SU-DHL-6 (cell line): ENCODE results near the gene RPP25L.

ENCODE experiments used
- H2AFZ ChIP-seq: fragments of 200-600 bp; sonication (generic); 2 replicates; pipeline ENCODE4 v1.6.1; 2014; ENCODE audit warnings: low read depth, mild to moderate bottlenecking, moderate library complexity, mixed read lengths, antibody characterized with exemption, low read length; ENCODE audit not compliant: severe bottlenecking
- H3F3A ChIP-seq: fragments of 200-600 bp; shearing (Covaris generic); 2 replicates; pipeline ENCODE4 v1.6.0; 2016; ENCODE audit warnings: antibody characterized with exemption, mild to moderate bottlenecking; ENCODE audit not compliant: insufficient read depth
- H3K27ac ChIP-seq: fragments of 200-600 bp; sonication (generic); 2 replicates; pipeline ENCODE4 v1.5.1; 2016; ENCODE audit warnings: low read depth, mild to moderate bottlenecking, low read length, moderate library complexity, mixed read lengths
- H3K27me3 ChIP-seq: fragments of 200-600 bp; sonication (generic), shearing (Covaris generic); 2 replicates; pipeline ENCODE4 v1.6.0; 2014; ENCODE audit warnings: mild to moderate bottlenecking, low read length
- H3K36me3 ChIP-seq: fragments of 200-600 bp; sonication (generic); 2 replicates; pipeline ENCODE4 v1.6.1; 2014; ENCODE audit warnings: mild to moderate bottlenecking, low read length, mixed read lengths
- H3K4me2 ChIP-seq: fragments of 300-600, 200-600 bp; shearing (Covaris generic), sonication (generic); 2 replicates; pipeline ENCODE4 v1.6.0; 2014; ENCODE audit warnings: low read length, low read depth, mild to moderate bottlenecking; ENCODE audit not compliant: poor library complexity, severe bottlenecking
- H3K4me3 ChIP-seq: fragments of 200-600 bp; sonication (generic); 2 replicates; pipeline ENCODE4 v1.5.1; 2014; ENCODE audit warnings: antibody characterized with exemption, low read length, mild to moderate bottlenecking, mixed read lengths; ENCODE audit not compliant: insufficient read depth, poor library complexity, severe bottlenecking
- H3K79me2 ChIP-seq: fragments of 200-600 bp; sonication (generic); 2 replicates; pipeline ENCODE4 v1.6.1; 2014; ENCODE audit warnings: mild to moderate bottlenecking, low read length, moderate library complexity; ENCODE audit not compliant: insufficient read depth
- H3K9ac ChIP-seq: fragments of 200-600 bp; sonication (generic); 2 replicates; pipeline ENCODE4 v1.7.0; 2014; ENCODE audit warnings: mild to moderate bottlenecking, low read length
- H3K9me2 ChIP-seq: fragments of 200-600 bp; sonication (generic); replicated peaks from 2 replicates; pipeline ENCODE4 v1.6.1; 2014; ENCODE audit warnings: low read length; ENCODE audit not compliant: insufficient read depth
- H3K9me3 ChIP-seq: fragments of 200-600 bp; sonication (generic); 2 replicates; pipeline ENCODE4 v1.6.1; 2014; ENCODE audit warnings: low read length, mixed read lengths; ENCODE audit not compliant: insufficient read depth
- H4K20me1 ChIP-seq: fragments of 200-600 bp; sonication (generic); 2 replicates; pipeline ENCODE4 v1.6.1; 2014; ENCODE audit warnings: low read depth, mild to moderate bottlenecking, antibody characterized with exemption, low read length, moderate library complexity, mixed read lengths
- CTCF ChIP-seq: fragments of 200-600 bp; sonication (generic); IDR thresholded peaks from one replicate; pipeline ENCODE4 v1.5.1; 2017; ENCODE audit warnings: antibody characterized with exemption, mild to moderate bottlenecking, low read length, moderate library complexity; ENCODE audit not compliant: insufficient read depth, poor library complexity, severe bottlenecking
- EZH2phosphoT487 ChIP-seq: fragments of 200-600 bp; sonication (generic), shearing (Covaris generic); conservative IDR thresholded peaks from 2 replicates; pipeline ENCODE4 v1.6.1; 2018; ENCODE audit warnings: mild to moderate bottlenecking, antibody characterized with exemption, low read length, moderate library complexity, mixed read lengths

RPP25L gene

GRCh38 chr9:34572092-34572491 is 39.8 kb downstream of the RPP25L start:
- TF ChIP-seq EZH2phosphoT487 (no peak), CTCF (no peak)
- Histone ChIP-seq H3F3A (no peaks in the 10 kb centered on the region), H3K27me3 (no peaks in the 10 kb centered on the region)

GRCh38 chr9:34571481-34571810 is 40.5 kb downstream of the RPP25L start:
- Histone ChIP-seq H4K20me1 (no peaks in the 10 kb centered on the region), H3K9me3 (no peaks in the 10 kb centered on the region), H3K79me2 (no peaks in the 10 kb centered on the region), H2AFZ (no peak overlapping the region), H3K27me3 (no peaks in the 10 kb centered on the region), H3K9me2 (no peaks in the 10 kb centered on the region), H3K36me3 (no peaks in the 10 kb centered on the region), H3K4me3 (no peak overlapping the region), H3K9ac (no peak overlapping the region), H3K27ac (no peak overlapping the region), H3F3A (no peaks in the 10 kb centered on the region), H3K4me2 (no peak overlapping the region)
- TF ChIP-seq EZH2phosphoT487 (no peak), CTCF (no peak)

More at GRCh38 chr9:34572092-34572491, 39.8 kb downstream of the RPP25L start:
- Histone ChIP-seq H4K20me1 (no peaks in the 10 kb centered on the region), H3K36me3 (no peaks in the 10 kb centered on the region), H3K9me2 (no peaks in the 10 kb centered on the region), H3K9ac (no peak overlapping the region), H3K27ac (no peak overlapping the region), H3K79me2 (no peaks in the 10 kb centered on the region), H3K4me3 (no peak overlapping the region), H2AFZ (no peak overlapping the region), H3K4me2 (no peak overlapping the region), H3K9me3 (no peaks in the 10 kb centered on the region)

- Histone ChIP-seq H3K4me3 (no peak overlapping the region), H3K4me2 (no peak overlapping the region), H3K27ac (no peak overlapping the region), H3K9ac (no peak overlapping the region), H3F3A (no peaks in the 10 kb centered on the region), H2AFZ (no peak overlapping the region), H3K9me2 (no peaks in the 10 kb centered on the region), H3K36me3 (no peaks in the 10 kb centered on the region), H3K27me3 (no peaks in the 10 kb centered on the region), H3K79me2 (no peaks in the 10 kb centered on the region), H3K9me3 (no peaks in the 10 kb centered on the region), H4K20me1 (no peaks in the 10 kb centered on the region)
- TF ChIP-seq CTCF (no peak), EZH2phosphoT487 (no peak)
These were observed 41.0 kb downstream of the RPP25L start for GRCh38 chr9:34570809-34571480.
